Aorta (tissue), 5 donors: ENCODE results near the gene SRI. TPM values are rescaled to one million over a fixed set of nuclear protein-coding genes. Genes with fewer than 3 reads are reported as not detected.

Source experiments
- ATAC-seq: fragments of 200-7000 bp; cut with Tn5 transposase; one replicate; pipeline ENCODE4 v1.9.1; 2022; ENCODE audit warnings: moderate library complexity; ENCODE audit not compliant: low FRiP score
- DNase-seq, 2 donors: peaks; one replicate each; pipeline ENCODE4 v3.0.0-alpha.2; 2020
- H3K27ac ChIP-seq, 2 donors: one replicate each; pipeline ENCODE4 v1.5.1; 2013; ENCODE audit warnings: low read length in 2 of 2, mild to moderate bottlenecking in 2 of 2, moderate library complexity in 2 of 2, control low read depth in 1 of 2, inconsistent platforms in 1 of 2, low read depth in 1 of 2
- H3K27me3 ChIP-seq, 2 donors: one replicate each; pipeline ENCODE4 v1.6.1; 2013; ENCODE audit warnings: control low read depth in 1 of 2, low read length in 1 of 2, mild to moderate bottlenecking in 1 of 2, moderate library complexity in 1 of 2; ENCODE audit not compliant: insufficient read depth in 2 of 2, control insufficient read depth in 1 of 2
- H3K36me3 ChIP-seq, 2 donors: one replicate each; pipeline ENCODE4 v1.6.1; 2013; ENCODE audit warnings: control low read depth in 1 of 2, low read length in 1 of 2, mild to moderate bottlenecking in 1 of 2; ENCODE audit not compliant: insufficient read depth in 2 of 2, control insufficient read depth in 1 of 2
- H3K4me1 ChIP-seq, 2 donors: one replicate each; pipeline ENCODE4 v1.6.1; 2013; ENCODE audit warnings: low read length in 2 of 2, control low read depth in 1 of 2, mild to moderate bottlenecking in 1 of 2, moderate library complexity in 1 of 2; ENCODE audit not compliant: insufficient read depth in 2 of 2, control insufficient read depth in 1 of 2
- H3K4me3 ChIP-seq, 2 donors: one replicate each; pipeline ENCODE4 v1.5.1; 2013; ENCODE audit warnings: low read length in 2 of 2, control low read depth in 1 of 2, mild to moderate bottlenecking in 1 of 2
- H3K9me3 ChIP-seq: one replicate; pipeline ENCODE4 v1.6.1; 2013; ENCODE audit warnings: mild to moderate bottlenecking, low read length; ENCODE audit not compliant: control insufficient read depth
- WGBS, 2 donors: extraction: QIAGEN DNeasy Blood & Tissue Kit; methylation state at CpG; one replicate each; pipeline ENCODE4 v1.1.7; 2013; 5-methylcytosine and 5-hydroxymethylcytosine counted together
- intact Hi-C, 2 donors: fragments of 100-400 bp; cut with DNase I; formaldehyde crosslinking; loops; one replicate each; pipeline versions ENCODE4 v1.14.2 to v1.15.0; 2022
- polyA plus RNA-seq, 2 donors: library from polyadenylated mRNA; stranded (reverse); fragments of 200-250 nt; gene quantifications; one replicate each; pipeline ENCODE4 v1.2.3, GENCODE V29; 2013
- total RNA-seq, 2 donors: library from RNA; stranded (reverse); fragmentation: NEBNext Ultra II Directional; extraction: Animal tissue kit (Norgen Biotek cat#: 25700); gene quantifications; one replicate each; pipeline ENCODE4 v1.2.1, GENCODE V29; 2021
- donor health status: healthy with polysubstance abuse.
- donor health status: Bipolar disorder and iron deficiency.
- donor health status: DM: no; HTN: no; CAD: no.
- donor health status: DM: no; HTN: no; CAD: no.
- donor health status: DM: yes; HTN: yes; CAD: no.

Gene SRI
- total and polyA plus RNA-seq, 4 donors = 97.7 to 186 (median 107) TPM

DNA sequence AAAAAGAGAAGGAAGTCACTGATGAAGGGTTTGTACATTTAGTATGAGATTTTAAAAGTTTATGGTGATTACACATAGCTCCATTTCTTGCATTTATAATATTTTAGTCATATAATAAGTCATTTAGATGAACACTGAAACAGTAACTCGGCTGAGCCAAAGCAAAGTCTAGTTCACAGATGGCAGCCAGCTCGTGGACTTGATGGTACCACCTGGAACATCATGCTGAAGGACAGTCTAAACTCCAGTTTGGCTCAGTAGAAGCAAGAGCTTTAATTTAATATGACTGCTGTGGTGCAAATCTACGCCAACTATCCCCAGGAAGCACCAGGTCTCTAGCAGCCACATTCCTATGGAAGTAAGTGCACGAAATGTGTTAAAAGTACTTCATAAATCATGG lies 16.4 kb downstream of the SRI start:
- WGBS, 2 donors = 85 to 91% methylated on average over 4 of the region's 4 CpGs
- intact Hi-C loops = no loop called here
- ATAC-seq (no peak), DNase-seq (no peak)
- H3K27ac ChIP-seq = no peak overlapping the region
- no peaks in the 10 kb centered on the region for H3K27me3 ChIP-seq
- no peaks in the 10 kb centered on the region for H3K9me3 ChIP-seq
- H3K36me3 ChIP-seq = peaks cover 4 to 8% of the 10 kb centered on the region in 2 donors
- H3K4me1 ChIP-seq = peaks cover 0 to 2% of the 10 kb centered on the region in 2 donors
- H3K4me3 ChIP-seq = no peak overlapping the region

DNA sequence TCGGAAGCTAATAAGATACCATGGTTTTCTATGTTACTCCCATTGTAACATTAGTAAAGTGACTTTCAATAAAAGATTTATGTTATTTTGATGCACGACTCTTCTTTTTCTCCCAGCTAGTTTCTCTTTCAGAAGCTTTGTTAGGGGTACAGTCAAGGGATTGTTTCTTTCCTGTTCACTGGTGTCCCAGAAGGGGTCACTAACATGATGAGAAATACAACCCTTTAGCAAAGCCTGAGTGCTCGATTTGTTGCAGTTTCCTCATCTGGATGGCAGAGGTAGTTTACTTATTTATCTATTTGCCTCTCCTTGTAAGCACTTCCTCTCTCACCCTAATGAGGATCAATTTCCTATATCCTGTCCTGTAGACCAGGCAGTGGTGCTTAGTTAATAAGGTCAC lies 17.0 kb downstream of the SRI start:
- intact Hi-C loops = no loop called here
- H3K27ac ChIP-seq = no peak overlapping the region
- 83 to 86% methylated on average over 3 of the region's 3 CpGs for WGBS, 2 donors
- no peaks in the 10 kb centered on the region for H3K27me3 ChIP-seq
- no peak overlapping the region for H3K4me3 ChIP-seq
- H3K4me1 ChIP-seq = peaks cover 0 to 2% of the 10 kb centered on the region in 2 donors
- ATAC-seq = no peak
- no peak for DNase-seq
- H3K9me3 ChIP-seq = no peaks in the 10 kb centered on the region
- H3K36me3 ChIP-seq = peaks cover 4 to 8% of the 10 kb centered on the region in 2 donors

DNA sequence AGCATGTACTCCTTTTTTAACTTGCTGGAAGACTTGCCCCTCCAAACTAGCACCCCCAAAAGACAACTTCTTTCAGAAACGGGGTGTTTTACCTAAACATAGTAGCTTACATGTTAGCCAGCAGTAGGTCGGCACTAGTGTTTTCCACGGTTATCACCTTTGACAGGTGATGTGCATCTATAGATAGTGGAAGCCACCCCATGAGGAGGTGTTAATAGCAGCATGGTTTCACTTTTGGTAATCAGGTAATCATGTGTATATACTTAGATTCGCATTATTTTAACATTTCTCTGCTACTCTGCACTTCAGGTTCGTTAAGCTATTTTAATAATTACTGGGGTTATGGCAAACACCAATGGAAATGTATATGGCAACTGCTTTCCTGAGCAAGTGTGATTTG lies 17.6 kb downstream of the SRI start:
- H3K27me3 ChIP-seq = no peaks in the 10 kb centered on the region
- no peak overlapping the region for H3K27ac ChIP-seq
- H3K36me3 ChIP-seq = peaks cover 4 to 7% of the 10 kb centered on the region in 2 donors
- intact Hi-C loops = no loop called here
- no peaks in the 10 kb centered on the region for H3K9me3 ChIP-seq
- WGBS, 2 donors = 73 to 77% methylated on average over 5 of the region's 5 CpGs
- ATAC-seq (no peak), DNase-seq (no peak)
- no peak overlapping the region for H3K4me3 ChIP-seq
- peaks cover 0 to 2% of the 10 kb centered on the region in 2 donors for H3K4me1 ChIP-seq

DNA sequence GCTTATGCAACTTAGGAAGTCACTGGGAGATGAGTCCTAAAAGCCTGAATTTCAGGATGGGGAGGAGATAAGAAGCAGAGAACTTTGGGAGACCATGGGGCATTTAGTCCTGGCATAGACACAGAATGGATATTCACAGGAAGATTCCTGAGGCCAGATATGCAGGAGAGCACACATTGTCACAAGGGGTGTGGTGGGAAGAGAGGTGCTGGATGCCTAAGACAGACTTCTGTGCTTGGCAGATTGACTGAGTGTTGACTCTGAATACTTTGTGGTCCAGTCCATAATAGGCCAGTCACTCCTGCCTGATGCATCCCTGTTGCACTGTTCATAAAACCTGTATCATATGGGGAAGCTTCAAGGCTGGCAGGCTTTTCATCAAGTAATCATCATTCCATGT lies 18.5 kb downstream of the SRI start:
- no peaks in the 10 kb centered on the region for H3K27me3 ChIP-seq
- no peaks in the 10 kb centered on the region for H3K9me3 ChIP-seq
- H3K4me1 ChIP-seq = peaks cover 0 to 2% of the 10 kb centered on the region in 2 donors
- H3K4me3 ChIP-seq = no peak overlapping the region
- peaks cover 4 to 7% of the 10 kb centered on the region in 2 donors for H3K36me3 ChIP-seq
- DNase-seq (no peak), ATAC-seq (no peak)
- intact Hi-C loops = no loop called here
- H3K27ac ChIP-seq = no peak overlapping the region

DNA sequence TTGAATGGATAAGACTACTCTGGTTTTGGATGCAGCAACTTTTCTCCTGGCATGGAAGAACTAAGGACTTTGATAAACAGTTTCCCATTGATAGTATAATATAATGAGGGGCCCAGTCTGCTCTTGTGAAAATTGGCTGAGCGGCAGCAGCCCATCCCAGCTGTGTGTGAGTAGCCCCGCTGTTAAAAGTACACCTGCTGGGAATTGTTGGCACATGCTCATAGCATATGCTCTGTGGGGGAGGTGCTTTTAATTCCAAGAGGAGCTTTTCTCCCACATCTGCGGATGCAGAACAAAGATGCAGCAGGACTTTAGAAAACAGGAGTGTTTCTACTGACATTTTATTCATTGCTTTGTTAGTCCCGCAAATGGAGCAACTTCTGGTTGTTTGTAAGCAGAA lies 19.0 kb downstream of the SRI start:
- DNase-seq = no peak
- 57 to 66% methylated on average over 4 of the region's 4 CpGs for WGBS, 2 donors
- no peak for ATAC-seq
- H3K9me3 ChIP-seq = no peaks in the 10 kb centered on the region
- no peak overlapping the region for H3K4me3 ChIP-seq
- H3K27me3 ChIP-seq = no peaks in the 10 kb centered on the region
- intact Hi-C loops = no loop called here
- H3K4me1 ChIP-seq = peaks cover 0 to 2% of the 10 kb centered on the region in 2 donors
- H3K27ac ChIP-seq = no peak overlapping the region
- H3K36me3 ChIP-seq = peaks cover 4 to 7% of the 10 kb centered on the region in 2 donors

DNA sequence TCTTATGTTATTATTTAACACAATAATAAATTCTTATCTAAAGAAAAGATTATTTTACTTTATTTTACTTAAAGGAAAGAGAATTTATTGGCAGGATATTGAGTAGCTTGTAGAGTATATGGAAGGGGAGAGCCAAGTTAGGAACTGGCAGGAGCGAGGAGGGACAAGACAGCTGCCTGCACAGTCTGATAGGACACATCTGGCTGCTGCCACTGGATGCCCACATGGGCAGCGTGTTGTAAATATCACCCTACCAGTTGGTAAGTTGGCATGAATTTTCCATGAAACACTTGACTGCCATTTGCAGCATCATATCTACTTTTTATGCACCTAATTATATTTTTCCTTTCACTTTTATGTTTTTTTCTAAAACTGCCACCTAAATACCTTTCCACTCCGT lies 19.6 kb downstream of the SRI start:
- WGBS, 2 donors = 42 to 65% methylated on average over 3 of the region's 3 CpGs

DNA sequence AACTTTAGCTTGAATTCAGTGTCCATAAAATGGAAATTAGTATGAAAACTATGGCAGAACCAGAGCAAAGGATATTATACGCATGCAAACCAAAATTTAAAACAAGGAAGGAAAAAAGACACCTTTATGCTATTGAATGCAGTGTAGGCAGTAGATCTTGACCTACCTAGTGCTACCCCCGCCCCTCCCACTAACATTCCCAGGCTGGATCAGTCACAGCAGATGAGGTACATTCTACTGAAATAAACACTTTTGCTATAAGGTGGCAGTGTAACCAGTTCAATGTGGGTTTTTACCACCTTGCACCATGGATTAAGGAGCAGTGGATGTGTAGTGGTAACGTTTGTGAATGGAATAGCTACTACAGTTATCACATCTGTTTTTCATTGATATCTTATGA lies 27.9 kb downstream of the SRI start:
- intact Hi-C loops = no loop called here
- ATAC-seq (no peak), DNase-seq (no peak)
- H3K4me3 ChIP-seq = no peak overlapping the region
- no peaks in the 10 kb centered on the region for H3K9me3 ChIP-seq
- H3K27ac ChIP-seq = no peak overlapping the region
- 87 to 88% methylated on average over 3 of the region's 3 CpGs for WGBS, 2 donors
- no peaks in the 10 kb centered on the region for H3K4me1 ChIP-seq
- no peaks in the 10 kb centered on the region for H3K36me3 ChIP-seq
- H3K27me3 ChIP-seq = no peaks in the 10 kb centered on the region

More for the DNA sequence above, 19.6 kb downstream of the SRI start:
- no peaks in the 10 kb centered on the region for H3K9me3 ChIP-seq
- intact Hi-C loops = no loop called here
- H3K27me3 ChIP-seq = no peaks in the 10 kb centered on the region
- no peak overlapping the region for H3K27ac ChIP-seq
- ATAC-seq (no peak), DNase-seq (no peak)
- peaks cover 4 to 7% of the 10 kb centered on the region in 2 donors for H3K36me3 ChIP-seq
- peaks cover 0 to 2% of the 10 kb centered on the region in 2 donors for H3K4me1 ChIP-seq
- H3K4me3 ChIP-seq = no peak overlapping the region

DNA sequence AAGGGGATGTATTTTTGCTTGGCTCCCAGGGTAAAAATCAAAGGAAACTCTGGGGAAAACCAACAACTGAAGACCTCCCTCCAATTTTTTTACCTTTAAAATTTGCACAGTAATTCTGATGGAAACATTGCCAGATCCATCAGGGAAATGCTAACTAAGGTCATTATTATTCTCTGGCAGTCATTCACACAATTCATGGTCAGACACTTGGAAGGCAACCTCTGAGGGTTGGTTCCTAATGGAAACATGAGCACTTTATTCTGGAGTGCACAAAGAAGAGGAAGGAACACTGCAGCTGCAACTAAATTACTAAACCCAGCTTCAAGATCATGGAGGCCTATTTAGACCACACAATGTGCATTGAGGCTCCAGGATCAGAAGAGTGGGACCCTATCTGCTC lies 34.2 kb downstream of the SRI start:
- Histone ChIP-seq H3K4me1 (peaks cover 0 to 2% of the 10 kb centered on the region in 2 donors), H3K27me3 (no peaks in the 10 kb centered on the region), H3K36me3 (no peaks in the 10 kb centered on the region), H3K27ac (no peak overlapping the region), H3K4me3 (no peak overlapping the region), H3K9me3 (no peaks in the 10 kb centered on the region)
- DNase-seq (no peak), ATAC-seq (no peak)
- intact Hi-C loops = no loop called here

DNA sequence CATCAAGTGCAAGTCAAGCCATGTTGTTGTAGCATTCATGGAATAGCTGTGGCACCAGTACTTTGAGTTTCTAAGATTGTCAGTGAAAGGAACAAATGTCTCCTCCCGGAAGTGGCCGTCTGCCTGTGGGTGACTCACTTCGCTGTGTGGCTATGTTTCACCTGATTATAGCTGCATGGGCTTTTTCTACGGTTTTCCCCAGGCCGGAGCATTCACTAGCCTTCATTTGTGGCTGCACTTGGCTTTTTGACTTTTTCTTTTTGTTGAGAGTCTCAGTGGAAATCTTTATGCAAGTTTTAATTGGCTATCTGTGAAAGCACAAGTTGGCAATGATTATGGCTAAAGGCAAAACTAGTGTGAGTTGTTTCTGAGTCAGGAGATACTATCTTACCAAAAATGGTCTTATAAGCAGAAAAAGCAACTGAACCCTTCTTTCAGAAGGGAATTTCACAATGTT lies 35.0 kb downstream of the SRI start:
- no peak for ATAC-seq
- 26 to 35% methylated on average over 5 of the region's 5 CpGs for WGBS, 2 donors

More for the DNA sequence above, 35.0 kb downstream of the SRI start:
- intact Hi-C loops = no loop called here
- H3K4me1 ChIP-seq = peaks cover 0 to 2% of the 10 kb centered on the region in 2 donors
- H3K27ac ChIP-seq = no peak overlapping the region
- no peak overlapping the region for H3K4me3 ChIP-seq
- H3K36me3 ChIP-seq = no peaks in the 10 kb centered on the region
- H3K9me3 ChIP-seq = no peaks in the 10 kb centered on the region
- peak in 1 of 2 donors; percentile 73 for DNase-seq
- no peaks in the 10 kb centered on the region for H3K27me3 ChIP-seq
